ENCODE data around the gene ITGA2. TPM values are rescaled to one million over a fixed set of nuclear protein-coding genes. Genes with fewer than 3 reads are reported as not detected.

The ITGA2 gene
- total and polyA plus RNA-seq, 2 of the 8 experiments (the other 6 are each of a cell fraction or from before 2014, with no cell fraction given): 1.4 to 7.7 TPM

GRCh38 chr5:53003144-53003543 lies 14.0 kb downstream of the ITGA2 start:
- no peak overlapping the region for H3K4ac ChIP-seq (replicated peaks; ENCODE audit: insufficient read length, low read depth, low read length)
- no peaks in the 10 kb centered on the region for H3K79me2 ChIP-seq (ENCODE audit: control insufficient read depth in 1 of 2, insufficient read depth in 2 of 2, low read length in 2 of 2)
- FAIRE-seq (no peak), DNase-seq (ENCODE audit: low read depth in 1 of 2, low spot score in 2 of 2) (no peak)
- WGBS, 2 experiments (ENCODE audit: extremely low coverage in 1 of 2, insufficient coverage in 1 of 2, insufficient read length in 1 of 2, insufficient replicate concordance in 2 of 2, low coverage in 1 of 2, low lambda C conversion rate in 2 of 2, missing lambda C conversion rate in 1 of 2): 100% methylated on average over 1 of the region's 1 CpG; no CpG with 5 or more reads in 1 of the 2 experiments
- ChIA-PET POLR2A (ENCODE audit: partially characterized antibody) (no interaction called here), CTCF (ENCODE audit: partially characterized antibody) (interaction anchor here (0.7 kb wide), 1 partner anchor 51 kb away, joined by 4 read pairs; no protein-coding TSS in a partner anchor)
- no peaks in the 10 kb centered on the region for H3K9me3 ChIP-seq (ENCODE audit: insufficient read depth in 2 of 2, low read depth in 1 of 2, low read length in 1 of 2)
- no peak overlapping the region for H3K14ac ChIP-seq (ENCODE audit: insufficient read length)
- H3K79me1 ChIP-seq (ENCODE audit: low read depth, low read length): no peaks in the 10 kb centered on the region
- no peak overlapping the region for H2BK5ac ChIP-seq (ENCODE audit: low read depth, low read length)
- H2BK15ac ChIP-seq (ENCODE audit: low read length): no peak overlapping the region
- no peak overlapping the region for H4K91ac ChIP-seq (replicated peaks; ENCODE audit: insufficient read length, low read length)
- H3K4me2 ChIP-seq (ENCODE audit: insufficient read depth in 1 of 2, low read depth in 2 of 2, low read length in 2 of 2): no peak overlapping the region
- H3K4me3 ChIP-seq (ENCODE audit: extremely low read depth in 1 of 4, insufficient read depth in 2 of 4, low read depth in 3 of 4, low read length in 4 of 4): no peak overlapping the region
- H3K4me1 ChIP-seq (replicated peaks in 1 of 4; ENCODE audit: control insufficient read depth in 3 of 4, insufficient read depth in 4 of 4, low read length in 3 of 4): no peaks in the 10 kb centered on the region
- H4K8ac ChIP-seq (ENCODE audit: extremely low read depth, insufficient read depth, low read length): no peak overlapping the region
- no peak overlapping the region for H3K27ac ChIP-seq (ENCODE audit: low read depth, low read length)
- H4K20me1 ChIP-seq (replicated peaks in 1 of 2; ENCODE audit: control insufficient read depth in 1 of 2, insufficient read depth in 2 of 2, low read length in 2 of 2): no peaks in the 10 kb centered on the region
- H2BK120ac ChIP-seq (replicated peaks; ENCODE audit: low read depth, low read length): no peak overlapping the region
- no peak overlapping the region for H2BK20ac ChIP-seq (ENCODE audit: low read length)
- H3K27me3 ChIP-seq (replicated peaks in 1 of 4; ENCODE audit: control insufficient read depth in 3 of 4, extremely low read depth in 1 of 4, insufficient read depth in 3 of 4, low read length in 3 of 4): peaks cover 0 to 1% (median 0%) of the 10 kb centered on the region in 4 experiments; a peak in 1 of 7 replicates
- H2BK12ac ChIP-seq (ENCODE audit: low read depth, low read length): no peak overlapping the region
- no peak overlapping the region for H3K18ac ChIP-seq (ENCODE audit: extremely low read depth, low read length)
- no peak overlapping the region for H2AK5ac ChIP-seq (ENCODE audit: low read depth, low read length)
- no peak for TF ChIP-seq CREB1 (IDR thresholded peaks at IDR 0.05)
- TF ChIP-seq CTBP2 (IDR thresholded peaks at IDR 0.05; ENCODE audit: borderline replicate concordance, insufficient read depth, insufficient read length, low read length): no peak
- no peak for TF ChIP-seq KDM1A (IDR thresholded peaks at IDR 0.05; ENCODE audit: borderline replicate concordance, low read length)
- no peaks in the 10 kb centered on the region for H3K23me2 ChIP-seq (ENCODE audit: low read depth, low read length)
- no peak overlapping the region for H3K23ac ChIP-seq (ENCODE audit: insufficient read length)
- H3K56ac ChIP-seq (replicated peaks; ENCODE audit: insufficient read length, low read depth, low read length): no peak overlapping the region
- H3K9ac ChIP-seq (replicated peaks in 1 of 4; ENCODE audit: extremely low read depth in 1 of 4, low read depth in 3 of 4, low read length in 3 of 4): no peak overlapping the region
- no peak overlapping the region for H4K5ac ChIP-seq (ENCODE audit: insufficient read length, low read depth, low read length)
- H2AFZ ChIP-seq (ENCODE audit: low read length): no peak overlapping the region
- H3K36me3 ChIP-seq (ENCODE audit: control insufficient read depth in 2 of 4, insufficient read depth in 4 of 4, low read length in 3 of 4): no peaks in the 10 kb centered on the region

All from H1 (cell line).